GM19438 (cell line): ENCODE measurements around the gene PRSS3.
"Not testable (repeated sequence)": the region's sequence is repeated elsewhere in the genome, so short reads cannot be mapped to it uniquely, and the experiment has no call there.

Experiments used
- ATAC-seq: cut with Tn5 transposase; IDR thresholded peaks from one replicate; pipeline ENCODE4 v1.9.1; 2021; ENCODE audit warnings: low read depth; ENCODE audit not compliant: unreplicated experiment

Gene PRSS3

GRCh38 chr9:33795281-33795680, at the start of gene PRSS3:
Gene PRSS3, plus strand, starts transcription at chr9:33795561. Its CDS starts 13 bp downstream, at chr9:33795574.
- ATAC-seq: no peak

GRCh38 chr9:33748633-33749304, 46.6 kb upstream of the PRSS3 start:
- ATAC-seq: no peak

DNA sequence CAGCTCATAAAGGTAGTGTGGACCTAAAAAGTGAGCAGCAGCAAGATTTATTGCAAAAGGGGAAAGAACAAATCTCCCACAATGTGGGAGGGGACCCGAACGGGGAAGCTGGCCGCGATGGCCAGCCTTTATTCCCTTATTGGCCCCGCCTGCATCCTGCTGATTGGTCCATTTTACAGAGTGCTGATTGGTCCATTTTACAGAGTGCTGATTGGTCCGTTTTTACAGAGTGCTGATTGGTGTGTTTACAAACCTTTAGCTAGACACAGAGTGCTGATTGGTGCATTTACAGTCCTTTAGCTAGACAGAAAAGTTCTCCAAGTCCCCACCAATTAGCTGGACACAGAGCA, 46.1 kb upstream of the PRSS3 start:
- ATAC-seq: not testable (repeated sequence)

DNA sequence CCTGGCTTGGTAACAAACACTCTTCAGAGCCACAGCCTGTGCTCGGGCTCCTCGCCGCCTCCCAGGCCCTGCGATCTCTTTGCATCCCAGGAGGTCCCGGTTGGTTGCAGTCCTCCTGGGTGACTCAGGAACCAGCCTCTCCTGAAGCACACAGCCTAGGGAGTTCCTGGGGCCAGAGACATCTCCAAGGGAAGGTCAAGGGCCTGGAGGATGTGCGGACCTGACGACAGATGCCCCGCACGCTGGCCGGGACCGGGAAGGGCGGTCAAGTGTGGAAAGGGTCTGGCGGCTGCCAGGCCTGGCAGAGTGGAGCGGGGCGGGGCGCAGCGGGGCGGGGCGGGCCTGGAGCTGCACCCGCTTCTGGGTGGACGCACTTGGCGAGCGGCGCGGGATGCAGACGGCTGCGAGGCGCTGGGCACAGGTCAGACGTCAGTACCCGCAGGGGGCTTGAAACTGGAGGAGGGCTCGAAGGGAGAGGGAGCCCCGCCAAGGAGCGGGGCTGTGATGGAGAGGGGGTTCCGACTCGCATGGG, 45.0 kb upstream of the PRSS3 start:
- ATAC-seq: no peak

DNA sequence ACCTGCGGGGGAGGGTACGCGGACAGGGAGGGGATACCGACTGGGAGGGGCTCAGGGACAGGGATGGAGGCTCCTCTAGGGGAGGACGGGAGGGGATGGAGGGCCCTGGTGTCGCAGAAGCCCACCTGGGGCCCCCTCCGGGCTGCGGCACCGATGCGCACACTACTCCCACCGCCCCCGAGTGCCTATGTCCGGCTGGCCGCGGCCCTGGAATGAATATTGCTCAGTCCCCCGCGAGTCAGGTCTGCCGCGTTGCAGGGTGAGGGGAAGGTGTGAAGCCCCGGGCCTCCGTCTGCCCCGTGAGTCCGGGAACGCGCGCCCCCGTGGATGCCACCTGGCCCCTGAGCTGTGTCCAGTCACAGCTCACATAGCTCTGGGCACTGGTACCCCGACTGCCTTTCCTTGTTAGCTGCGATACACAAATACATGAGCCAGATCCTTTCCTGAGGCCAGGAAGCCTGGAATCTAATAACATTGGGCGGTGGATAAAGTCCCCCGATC, 44.5 kb upstream of the PRSS3 start:
- no peak for ATAC-seq

DNA sequence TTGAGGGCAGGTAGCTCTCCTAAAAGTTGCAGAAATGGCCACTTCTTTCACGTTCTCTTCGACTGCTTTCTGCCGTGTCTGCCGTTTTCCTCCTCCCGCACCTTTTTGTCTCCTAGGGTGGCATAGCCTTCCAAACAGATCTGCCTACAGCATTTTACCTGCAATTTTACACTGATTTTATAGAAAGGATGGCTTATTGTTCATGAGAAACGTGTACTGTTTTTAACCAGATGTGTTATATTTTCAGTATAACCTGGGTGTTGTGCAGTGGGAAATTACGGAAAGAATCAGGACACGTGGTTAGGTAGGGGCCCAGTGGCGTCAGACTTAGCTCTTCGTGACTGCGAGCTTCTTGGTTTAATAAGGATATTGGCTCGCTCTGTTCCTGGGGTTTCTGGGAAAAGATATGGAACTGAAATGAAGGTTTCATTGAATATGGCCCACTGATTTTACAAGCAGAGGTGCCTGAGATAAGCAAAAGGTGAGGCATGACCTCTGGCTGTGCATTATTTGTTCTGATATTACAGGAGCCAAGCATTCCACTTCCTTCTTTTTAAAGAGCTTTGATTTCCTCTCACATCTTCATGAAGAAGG, 43.7 kb upstream of the PRSS3 start:
- ATAC-seq: no peak

- no peak for ATAC-seq
Observed at GRCh38 chr9:33752130-33752637, 43.2 kb upstream of the PRSS3 start.

DNA sequence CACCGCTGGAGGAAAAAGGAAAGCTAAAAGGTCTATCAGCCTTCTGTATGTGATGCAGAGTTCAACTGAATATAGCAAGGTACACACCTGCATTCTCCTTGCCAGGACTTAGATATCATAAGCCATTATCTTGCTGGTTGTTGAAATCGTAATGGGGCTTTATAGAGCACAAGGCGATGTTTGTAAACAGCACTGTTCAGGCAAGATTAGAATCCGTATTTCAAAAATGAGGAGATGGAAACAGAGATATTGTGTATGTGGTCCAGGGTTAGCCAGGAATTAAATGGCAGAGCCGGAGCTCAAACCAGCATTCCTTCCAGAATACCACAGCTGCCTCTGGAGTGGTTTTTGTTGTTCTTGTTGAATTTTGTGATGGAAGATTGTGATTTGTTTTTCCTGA, 42.6 kb upstream of the PRSS3 start:
- not testable (repeated sequence) for ATAC-seq

GRCh38 chr9:33759648-33760047, 35.7 kb upstream of the PRSS3 start:
- ATAC-seq: not testable (repeated sequence)

DNA sequence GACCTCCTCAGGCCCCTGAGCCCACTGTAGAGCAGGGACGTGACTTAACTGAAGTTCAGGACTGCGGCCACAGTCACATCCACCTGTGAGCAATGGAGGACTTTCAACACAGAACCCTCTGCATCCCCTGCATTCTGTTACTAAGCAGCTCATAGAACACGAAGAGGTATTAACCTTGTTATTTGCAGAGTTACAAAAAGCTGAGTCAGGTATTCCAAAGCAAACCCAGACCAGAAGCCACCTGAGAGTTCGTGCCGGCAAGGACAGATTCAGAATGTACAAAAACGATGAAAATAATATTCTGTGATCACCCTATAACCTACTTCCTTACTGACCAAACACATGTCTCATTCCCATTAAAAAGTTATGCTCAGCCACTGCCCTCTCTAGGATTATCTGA, 33.0 kb upstream of the PRSS3 start:
- ATAC-seq: no peak

DNA sequence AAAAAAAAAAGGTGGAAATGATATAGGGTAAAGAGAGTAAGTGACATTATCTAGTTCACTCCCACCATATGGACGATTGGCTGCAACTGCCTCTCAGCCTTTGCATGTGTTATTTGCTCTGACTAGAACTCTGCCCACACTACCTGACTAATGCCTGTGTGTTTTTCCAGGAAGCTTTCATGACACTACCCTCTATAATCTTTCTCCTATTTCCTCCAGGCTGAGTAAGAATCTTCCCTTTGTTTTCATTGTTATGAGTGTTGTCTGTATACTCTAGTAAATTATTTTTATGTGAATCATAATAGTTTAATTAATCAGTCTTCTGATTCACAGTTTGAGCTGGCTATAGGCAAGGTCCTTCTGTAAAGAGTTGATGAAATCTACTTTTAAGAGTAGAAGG, 31.7 kb upstream of the PRSS3 start:
- not testable (repeated sequence) for ATAC-seq

DNA sequence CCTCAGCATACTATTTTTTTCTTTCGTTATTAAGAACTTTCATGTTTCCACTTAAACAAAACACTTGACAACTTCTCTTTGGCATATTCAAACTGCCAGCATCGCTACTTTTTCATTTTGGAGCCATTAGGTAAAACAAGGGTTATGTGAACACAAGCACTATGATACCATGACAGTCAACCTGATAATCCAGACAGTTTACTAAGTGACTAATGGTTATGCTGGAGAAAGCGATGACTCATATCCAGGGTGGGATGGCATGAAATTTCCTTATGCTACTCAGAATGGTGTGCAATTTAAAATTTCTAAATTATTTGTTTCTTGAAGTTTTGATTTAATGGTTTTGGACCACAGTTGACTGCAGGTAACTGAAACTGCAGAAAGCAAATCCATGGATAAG, 29.9 kb upstream of the PRSS3 start:
- ATAC-seq: no peak

GRCh38 chr9:33770156-33770880, 25.0 kb upstream of the PRSS3 start:
- ATAC-seq: not testable (repeated sequence)

DNA sequence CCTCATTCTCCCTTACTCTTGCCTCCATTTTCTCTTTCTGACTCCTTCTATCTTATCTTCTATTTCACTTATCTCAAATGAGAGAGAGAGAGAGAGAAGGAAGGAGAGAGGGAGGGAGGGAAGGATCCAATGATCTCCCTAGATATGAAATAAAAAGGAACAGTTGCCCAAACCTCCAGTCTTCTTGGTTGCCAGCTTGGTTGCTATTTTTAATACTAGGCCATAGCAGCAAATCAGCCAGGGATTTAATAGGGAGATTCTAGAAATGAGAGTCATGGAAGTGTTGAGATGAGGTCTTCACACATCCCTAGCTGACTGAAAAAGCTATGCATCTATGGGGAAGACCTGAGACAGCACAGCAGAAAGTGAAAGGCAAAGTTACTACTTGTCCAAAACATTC, 22.2 kb upstream of the PRSS3 start:
- ATAC-seq: not testable (repeated sequence)

DNA sequence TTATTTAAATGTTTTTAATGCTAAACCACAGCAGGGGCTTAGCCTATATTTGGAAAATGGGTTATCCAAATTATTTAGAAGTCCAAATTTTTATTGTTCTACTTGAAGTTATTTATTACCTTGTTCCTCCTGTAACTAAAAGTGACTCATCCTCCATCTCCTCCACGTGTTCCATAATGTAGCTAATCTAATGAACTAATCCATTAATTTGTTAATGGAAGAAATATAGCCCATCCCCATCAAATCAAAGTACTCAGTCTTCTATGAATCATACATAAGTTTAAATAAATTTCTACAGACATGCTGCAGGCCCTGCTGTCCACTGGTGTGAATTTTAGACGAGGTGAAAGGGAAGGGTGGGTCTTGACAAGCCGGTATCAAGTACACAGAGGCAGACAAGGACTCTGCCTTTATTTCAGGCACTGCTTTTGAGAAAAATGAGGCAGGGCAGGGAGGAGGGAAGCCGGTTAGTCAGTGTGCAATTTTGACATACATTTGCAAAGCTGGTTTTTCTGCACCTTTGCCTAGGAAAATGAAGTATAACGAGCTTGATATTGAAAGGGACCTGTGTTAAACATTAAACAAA, 21.2 kb upstream of the PRSS3 start:
- ATAC-seq: not testable (repeated sequence)

DNA sequence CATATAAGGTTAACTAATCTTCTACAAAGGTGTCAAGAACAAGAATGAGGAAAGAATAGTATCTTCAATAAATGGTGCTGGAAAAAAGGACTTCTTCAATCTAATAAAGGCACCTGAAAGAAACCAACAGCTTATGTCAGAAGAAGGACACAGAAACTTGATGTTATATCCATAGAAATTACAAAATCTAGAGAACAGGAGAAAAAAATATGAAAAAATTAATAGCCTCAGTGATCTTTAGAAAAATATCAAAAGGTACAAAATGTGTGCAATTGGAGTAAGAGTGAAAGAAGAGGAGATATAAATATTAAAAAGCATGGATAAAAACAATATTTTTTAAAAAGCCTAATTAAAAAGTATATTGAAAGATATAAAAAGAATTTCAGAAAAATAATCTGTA, 18.8 kb upstream of the PRSS3 start:
- ATAC-seq: no peak

DNA sequence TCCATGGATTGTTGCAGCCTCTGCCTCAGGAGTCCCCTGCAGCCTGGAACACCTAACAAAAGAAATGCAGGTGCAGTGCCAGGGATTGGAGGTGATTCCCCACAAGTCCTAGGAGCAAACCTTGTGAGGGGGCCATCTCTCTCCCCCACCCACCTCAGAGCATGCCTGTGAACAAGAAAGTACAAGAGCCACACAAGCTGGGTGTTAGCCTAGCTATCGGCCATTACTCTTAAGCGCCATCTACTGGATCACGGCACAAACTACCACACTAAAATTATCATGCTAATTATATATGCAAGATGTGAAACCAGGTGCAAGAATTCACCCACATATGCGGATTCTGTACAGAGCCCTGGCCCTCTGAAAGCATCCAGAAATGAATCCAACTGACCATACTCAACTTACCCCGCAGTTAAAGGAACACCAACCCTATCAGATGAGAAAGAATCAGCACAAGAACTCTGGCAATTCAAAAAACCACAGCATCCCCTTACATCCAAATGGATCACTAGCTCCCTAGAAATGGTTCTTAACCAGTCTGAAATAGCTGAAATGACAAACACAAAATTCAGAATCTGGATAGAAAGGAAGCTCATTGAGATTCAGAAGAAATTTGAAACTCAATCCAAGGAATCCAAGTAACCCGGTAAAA, 16.5 kb upstream of the PRSS3 start:
- peak; percentile 66 for ATAC-seq

- no peak for ATAC-seq
Observed at GRCh38 chr9:33780276-33780675, 15.1 kb upstream of the PRSS3 start.

- no peak for ATAC-seq
Observed at GRCh38 chr9:33781736-33782135, 13.6 kb upstream of the PRSS3 start.

DNA sequence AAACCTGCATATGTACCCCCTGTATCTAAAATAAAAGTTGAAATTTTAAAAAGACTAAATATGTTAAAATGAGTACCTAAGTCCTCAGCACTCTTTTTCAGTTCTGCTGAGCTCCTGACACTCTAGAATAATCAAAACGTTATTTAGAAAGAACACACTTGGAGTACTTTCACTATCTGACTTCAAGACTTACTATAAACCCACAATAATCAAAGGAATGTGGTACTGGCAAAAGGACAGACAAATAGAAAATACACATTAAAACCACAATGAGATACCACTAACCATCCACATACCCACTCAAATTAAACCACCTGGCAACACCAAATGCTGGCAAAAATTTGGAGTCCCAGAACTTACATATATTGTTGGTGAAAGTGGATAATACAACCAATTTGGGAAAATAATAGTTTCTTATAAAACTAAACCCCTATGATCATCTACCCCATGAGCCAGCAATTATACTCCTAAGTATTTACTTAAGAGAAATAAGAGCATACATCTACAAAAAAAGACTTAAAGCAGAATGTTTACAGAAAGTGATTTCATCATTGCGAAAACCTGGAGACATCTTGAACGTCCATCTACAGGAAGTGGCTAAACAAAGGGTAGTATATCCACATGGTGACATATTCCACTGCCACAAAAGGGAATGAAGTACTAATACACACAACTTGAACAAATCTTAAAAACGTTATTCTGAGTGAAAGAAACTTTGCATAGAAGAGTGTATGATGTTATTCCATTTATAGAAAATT, 12.8 kb upstream of the PRSS3 start:
- ATAC-seq: no peak
